ENCODE results near the gene CHCHD1. TPM values are rescaled to one million over a fixed set of nuclear protein-coding genes. Genes with fewer than 3 reads are reported as not detected.
A peak's percentile ranks its signal among the peaks of the same experiment; 100 is the strongest.

The CHCHD1 gene
- polyA plus RNA-seq, 1 donor, result 49.7 TPM

DNA sequence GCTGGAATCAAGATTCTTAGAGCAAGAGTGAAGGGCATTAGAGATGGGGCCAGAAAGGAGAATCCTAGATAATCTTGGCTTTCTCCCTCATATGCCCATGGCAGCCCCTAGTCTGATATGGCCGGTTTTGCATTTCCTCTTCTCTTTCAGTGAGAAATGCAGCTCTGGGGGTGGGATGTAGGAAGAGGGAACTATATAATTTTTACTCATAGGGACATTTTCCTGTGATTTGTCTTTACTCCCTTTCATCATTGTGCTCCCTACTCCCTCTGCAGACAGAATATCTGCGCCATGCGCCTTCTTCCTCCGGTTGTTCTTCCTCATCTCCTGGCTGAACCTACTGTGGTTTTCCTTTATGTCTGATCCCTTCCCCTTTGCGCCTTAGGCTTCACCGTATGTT is 16.8 kb upstream of the CHCHD1 start:
- Histone ChIP-seq H3K4me1 (ENCODE audit: control insufficient read depth, insufficient read depth, low read length) (peaks cover 4% of the 10 kb centered on the region), H3K4me3 (ENCODE audit: low read length) (no peak overlapping the region), H3K27me3 (ENCODE audit: control insufficient read depth, insufficient read depth, low read length) (no peaks in the 10 kb centered on the region), H3K27ac (ENCODE audit: low read length) (no peak overlapping the region), H3K9me3 (ENCODE audit: control insufficient read depth, low read depth, low read length) (no peaks in the 10 kb centered on the region), H3K36me3 (ENCODE audit: control insufficient read depth, insufficient read depth, low read length) (peaks cover 96% of the 10 kb centered on the region)
- 100% methylated on average over 2 of the region's 6 CpGs for WGBS (ENCODE audit: insufficient coverage, low lambda C conversion rate)
- no peak for DNase-seq

DNA sequence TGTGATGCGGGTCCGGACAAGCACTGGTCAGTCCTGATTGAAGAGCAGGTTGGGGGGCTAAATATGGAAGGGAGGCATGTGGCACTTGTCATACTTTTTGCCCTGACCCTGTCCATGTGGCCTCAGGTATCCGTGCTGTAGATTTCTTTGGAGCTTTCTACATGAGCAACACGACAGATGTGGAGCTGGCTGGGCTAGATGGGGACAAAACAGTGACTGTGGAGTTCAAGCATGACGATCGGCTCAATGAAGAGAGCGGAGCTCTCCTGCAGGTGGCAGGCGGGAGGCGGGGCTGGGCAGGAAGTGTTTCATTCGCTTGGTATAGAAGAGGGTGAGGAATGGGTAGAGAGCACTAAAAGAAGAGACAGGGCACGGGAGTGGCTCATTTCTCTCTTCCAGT is 13.0 kb upstream of the CHCHD1 start:
- Histone ChIP-seq H3K27ac (ENCODE audit: low read length) (no peak overlapping the region), H3K4me3 (ENCODE audit: low read length) (no peak overlapping the region), H3K4me1 (ENCODE audit: control insufficient read depth, insufficient read depth, low read length) (peaks cover 8% of the 10 kb centered on the region), H3K36me3 (ENCODE audit: control insufficient read depth, insufficient read depth, low read length) (peaks cover 74% of the 10 kb centered on the region), H3K27me3 (ENCODE audit: control insufficient read depth, insufficient read depth, low read length) (no peaks in the 10 kb centered on the region), H3K9me3 (ENCODE audit: control insufficient read depth, low read depth, low read length) (no peaks in the 10 kb centered on the region)
- WGBS (ENCODE audit: insufficient coverage, low lambda C conversion rate), result no CpG with 5 or more reads among the region's 11 CpGs
- DNase-seq, result no peak

DNA sequence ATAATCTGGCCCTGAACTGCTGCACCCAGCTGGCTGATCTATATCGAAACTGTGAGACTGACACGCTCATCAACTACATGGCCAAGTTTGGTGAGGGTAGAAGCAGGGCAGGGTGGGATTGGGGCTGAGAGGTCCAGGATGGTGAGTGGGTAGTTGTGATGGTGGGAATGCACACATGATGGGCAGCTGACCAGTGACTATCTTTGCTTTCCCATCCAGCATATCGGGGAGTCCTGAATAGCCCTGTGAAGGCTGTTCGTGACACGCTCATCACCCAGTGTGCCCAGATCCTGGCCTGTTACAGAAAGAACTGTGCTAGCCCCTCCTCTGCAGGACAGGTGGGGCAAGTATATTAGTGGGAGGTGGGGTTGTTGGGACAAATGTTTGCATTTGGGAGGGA is 12.5 kb upstream of the CHCHD1 start:
- WGBS (ENCODE audit: insufficient coverage, low lambda C conversion rate), result no CpG with 5 or more reads among the region's 5 CpGs
- Histone ChIP-seq H3K4me1 (ENCODE audit: control insufficient read depth, insufficient read depth, low read length) (peaks cover 12% of the 10 kb centered on the region), H3K36me3 (ENCODE audit: control insufficient read depth, insufficient read depth, low read length) (peaks cover 71% of the 10 kb centered on the region), H3K27me3 (ENCODE audit: control insufficient read depth, insufficient read depth, low read length) (no peaks in the 10 kb centered on the region), H3K27ac (ENCODE audit: low read length) (no peak overlapping the region), H3K9me3 (ENCODE audit: control insufficient read depth, low read depth, low read length) (no peaks in the 10 kb centered on the region), H3K4me3 (ENCODE audit: low read length) (no peak overlapping the region)
- DNase-seq, result no peak

DNA sequence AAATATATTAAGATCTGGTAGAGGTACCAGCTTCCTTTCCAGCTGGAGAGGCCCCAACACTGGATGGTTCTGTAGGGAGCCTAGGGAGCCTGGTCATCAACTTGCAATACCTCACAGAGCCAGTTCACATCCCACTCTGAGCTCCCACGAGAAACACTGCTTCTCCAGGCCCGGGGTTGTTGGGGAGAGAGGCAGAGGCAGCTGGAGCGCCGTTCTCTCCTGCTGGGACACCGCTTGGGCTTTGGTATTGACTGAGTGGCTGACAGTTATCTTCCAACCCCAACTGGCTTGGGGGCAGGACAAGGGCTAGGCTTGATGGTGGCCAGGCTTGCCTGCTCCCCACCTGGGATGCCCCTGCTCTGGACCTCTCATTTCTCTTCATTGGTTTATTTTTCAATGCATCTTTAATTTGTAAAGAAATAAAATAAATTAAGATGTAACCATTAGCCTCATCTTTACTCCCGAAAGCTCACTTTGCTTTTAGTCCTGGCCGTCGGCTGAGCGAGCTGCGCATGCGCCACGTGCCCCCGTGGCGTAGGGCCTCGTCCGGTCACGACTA is 10.0 kb upstream of the CHCHD1 start:
- Histone ChIP-seq H3K4me3 (ENCODE audit: low read length) (peak overlapping the region; percentile 88), H3K27ac (ENCODE audit: low read length) (peak overlapping the region; percentile 95), H3K9me3 (ENCODE audit: control insufficient read depth, low read depth, low read length) (no peaks in the 10 kb centered on the region), H3K27me3 (ENCODE audit: control insufficient read depth, insufficient read depth, low read length) (no peaks in the 10 kb centered on the region), H3K4me1 (ENCODE audit: control insufficient read depth, insufficient read depth, low read length) (peaks cover 20% of the 10 kb centered on the region), H3K36me3 (ENCODE audit: control insufficient read depth, insufficient read depth, low read length) (peaks cover 64% of the 10 kb centered on the region)
- peak in 1 of 2 donors; percentile 77 for DNase-seq
- no CpG with 5 or more reads among the region's 17 CpGs for WGBS (ENCODE audit: insufficient coverage, low lambda C conversion rate)

DNA sequence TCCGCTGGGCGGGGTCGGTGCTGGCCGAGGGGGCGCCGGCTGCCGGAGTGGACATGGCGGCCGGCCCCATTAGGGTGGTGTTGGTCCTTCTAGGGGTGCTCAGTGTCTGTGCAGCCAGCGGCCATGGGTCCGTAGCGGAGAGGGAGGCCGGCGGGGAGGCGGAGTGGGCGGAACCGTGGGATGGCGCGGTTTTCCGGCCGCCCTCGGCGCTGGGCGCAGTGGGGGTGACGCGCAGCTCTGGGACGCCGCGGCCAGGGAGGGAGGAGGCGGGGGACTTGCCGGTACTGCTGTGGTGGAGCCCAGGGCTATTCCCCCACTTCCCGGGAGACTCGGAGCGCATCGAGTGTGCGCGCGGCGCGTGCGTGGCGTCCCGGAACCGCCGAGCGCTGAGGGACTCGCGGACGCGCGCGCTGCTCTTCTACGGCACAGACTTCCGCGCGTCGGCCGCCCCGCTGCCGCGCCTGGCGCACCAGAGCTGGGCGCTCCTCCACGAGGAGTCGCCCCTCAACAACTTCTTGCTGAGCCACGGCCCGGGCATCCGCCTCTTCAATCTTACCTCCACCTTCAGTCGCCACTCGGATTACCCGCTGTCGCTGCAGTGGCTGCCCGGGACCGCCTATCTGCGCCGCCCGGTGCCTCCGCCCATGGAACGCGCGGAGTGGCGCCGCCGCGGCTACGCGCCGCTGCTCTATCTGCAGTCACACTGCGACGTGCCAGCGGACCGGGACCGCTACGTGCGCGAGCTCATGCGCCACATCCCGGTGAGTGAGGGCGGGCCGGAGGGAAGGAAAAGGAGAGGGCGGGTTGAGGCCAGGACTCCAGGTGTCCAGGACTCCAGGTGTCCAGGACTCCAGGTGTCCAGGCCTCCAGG is 9.3 kb upstream of the CHCHD1 start:
- peaks cover 20% of the 10 kb centered on the region for H3K4me1 ChIP-seq (ENCODE audit: control insufficient read depth, insufficient read depth, low read length)
- H3K27ac ChIP-seq (ENCODE audit: low read length), result peak overlapping the region; percentile 95
- no CpG with 5 or more reads among the region's 101 CpGs for WGBS (ENCODE audit: insufficient coverage, low lambda C conversion rate)
- H3K4me3 ChIP-seq (ENCODE audit: low read length), result peak overlapping the region; percentile 88
- no peaks in the 10 kb centered on the region for H3K9me3 ChIP-seq (ENCODE audit: control insufficient read depth, low read depth, low read length)
- peak; percentile 88 to 90 for DNase-seq
- no peaks in the 10 kb centered on the region for H3K27me3 ChIP-seq (ENCODE audit: control insufficient read depth, insufficient read depth, low read length)
- peaks cover 59% of the 10 kb centered on the region for H3K36me3 ChIP-seq (ENCODE audit: control insufficient read depth, insufficient read depth, low read length)

DNA sequence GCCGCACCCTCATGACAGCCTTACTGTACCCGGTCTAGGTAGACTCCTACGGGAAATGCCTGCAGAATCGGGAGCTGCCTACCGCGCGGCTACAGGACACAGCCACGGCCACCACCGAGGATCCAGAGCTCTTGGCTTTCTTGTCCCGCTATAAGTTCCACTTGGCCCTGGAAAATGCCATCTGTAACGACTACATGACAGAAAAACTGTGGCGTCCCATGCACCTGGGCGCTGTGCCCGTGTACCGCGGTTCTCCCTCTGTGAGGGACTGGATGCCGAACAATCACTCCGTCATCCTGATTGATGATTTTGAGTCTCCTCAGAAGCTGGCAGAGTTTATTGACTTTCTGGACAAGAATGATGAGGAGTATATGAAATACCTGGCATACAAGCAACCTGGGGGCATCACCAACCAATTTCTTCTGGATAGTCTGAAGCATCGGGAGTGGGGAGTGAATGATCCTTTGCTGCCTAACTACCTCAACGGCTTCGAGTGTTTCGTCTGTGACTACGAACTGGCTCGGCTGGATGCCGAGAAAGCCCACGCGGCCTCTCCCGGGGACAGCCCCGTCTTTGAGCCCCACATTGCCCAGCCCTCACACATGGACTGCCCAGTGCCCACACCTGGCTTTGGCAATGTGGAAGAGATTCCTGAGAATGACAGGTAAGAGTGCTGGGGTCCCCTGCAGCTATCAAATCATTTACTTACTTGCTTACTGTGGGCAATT is 8.5 kb upstream of the CHCHD1 start:
- Histone ChIP-seq H3K4me1 (ENCODE audit: control insufficient read depth, insufficient read depth, low read length) (peaks cover 20% of the 10 kb centered on the region), H3K27ac (ENCODE audit: low read length) (peak overlapping the region; percentile 95), H3K9me3 (ENCODE audit: control insufficient read depth, low read depth, low read length) (no peaks in the 10 kb centered on the region), H3K27me3 (ENCODE audit: control insufficient read depth, insufficient read depth, low read length) (no peaks in the 10 kb centered on the region), H3K4me3 (ENCODE audit: low read length) (peak overlapping the region; percentile 88), H3K36me3 (ENCODE audit: control insufficient read depth, insufficient read depth, low read length) (peaks cover 51% of the 10 kb centered on the region)
- no CpG with 5 or more reads among the region's 29 CpGs for WGBS (ENCODE audit: insufficient coverage, low lambda C conversion rate)
- DNase-seq, result no peak

DNA sequence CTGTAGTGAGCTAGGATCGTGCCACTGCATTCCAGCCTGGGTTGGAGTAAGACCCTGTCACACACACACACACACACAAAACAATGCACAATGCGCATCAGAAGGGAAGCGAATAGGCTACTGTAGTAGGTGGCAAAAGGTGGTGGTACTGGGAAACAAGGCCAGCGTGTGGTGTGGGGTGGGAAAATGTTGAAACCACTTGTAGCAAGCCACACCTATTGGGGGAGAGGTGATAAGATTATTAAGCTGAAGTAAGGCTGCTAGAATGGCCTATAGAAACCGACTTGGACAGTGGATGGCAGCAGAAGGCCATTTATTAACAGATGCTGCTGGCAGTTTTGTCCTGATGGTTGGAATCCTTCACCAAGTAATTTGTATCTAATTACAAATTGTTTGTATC is 7.2 kb upstream of the CHCHD1 start:
- H3K4me3 ChIP-seq (ENCODE audit: low read length), result no peak overlapping the region
- H3K36me3 ChIP-seq (ENCODE audit: control insufficient read depth, insufficient read depth, low read length), result peaks cover 46% of the 10 kb centered on the region
- DNase-seq, result peak; percentile 19 to 34
- no peaks in the 10 kb centered on the region for H3K27me3 ChIP-seq (ENCODE audit: control insufficient read depth, insufficient read depth, low read length)
- no peak overlapping the region for H3K27ac ChIP-seq (ENCODE audit: low read length)
- H3K9me3 ChIP-seq (ENCODE audit: control insufficient read depth, low read depth, low read length), result no peaks in the 10 kb centered on the region
- H3K4me1 ChIP-seq (ENCODE audit: control insufficient read depth, insufficient read depth, low read length), result peaks cover 20% of the 10 kb centered on the region
- 0% methylated on average over 1 of the region's 5 CpGs for WGBS (ENCODE audit: insufficient coverage, low lambda C conversion rate)

DNA sequence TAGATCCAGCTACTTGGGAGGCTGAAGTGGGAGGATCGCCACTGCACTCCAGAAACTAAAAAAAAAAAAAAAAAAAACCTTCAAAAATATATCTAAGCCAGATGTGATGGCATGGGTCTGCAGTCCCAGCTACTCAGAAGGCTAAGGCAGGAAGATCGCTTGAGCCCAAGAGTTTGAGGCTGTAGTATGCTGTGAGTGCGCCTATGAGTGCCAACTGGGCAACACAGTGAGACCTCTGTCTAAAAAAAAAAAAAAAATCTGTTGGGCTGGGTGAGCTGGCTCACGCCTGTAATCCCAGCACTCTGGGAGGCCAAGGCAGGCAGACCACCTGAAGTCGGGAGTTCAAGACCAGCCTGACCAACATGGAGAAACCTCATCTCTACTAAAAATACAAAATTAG is 2.8 kb upstream of the CHCHD1 start:
- H3K27me3 ChIP-seq (ENCODE audit: control insufficient read depth, insufficient read depth, low read length), result no peaks in the 10 kb centered on the region
- peaks cover 17% of the 10 kb centered on the region for H3K4me1 ChIP-seq (ENCODE audit: control insufficient read depth, insufficient read depth, low read length)
- peaks cover 28% of the 10 kb centered on the region for H3K36me3 ChIP-seq (ENCODE audit: control insufficient read depth, insufficient read depth, low read length)
- no peaks in the 10 kb centered on the region for H3K9me3 ChIP-seq (ENCODE audit: control insufficient read depth, low read depth, low read length)
- DNase-seq, result no peak
- H3K4me3 ChIP-seq (ENCODE audit: low read length), result no peak overlapping the region
- H3K27ac ChIP-seq (ENCODE audit: low read length), result no peak overlapping the region
- no CpG with 5 or more reads among the region's 5 CpGs for WGBS (ENCODE audit: insufficient coverage, low lambda C conversion rate)

DNA sequence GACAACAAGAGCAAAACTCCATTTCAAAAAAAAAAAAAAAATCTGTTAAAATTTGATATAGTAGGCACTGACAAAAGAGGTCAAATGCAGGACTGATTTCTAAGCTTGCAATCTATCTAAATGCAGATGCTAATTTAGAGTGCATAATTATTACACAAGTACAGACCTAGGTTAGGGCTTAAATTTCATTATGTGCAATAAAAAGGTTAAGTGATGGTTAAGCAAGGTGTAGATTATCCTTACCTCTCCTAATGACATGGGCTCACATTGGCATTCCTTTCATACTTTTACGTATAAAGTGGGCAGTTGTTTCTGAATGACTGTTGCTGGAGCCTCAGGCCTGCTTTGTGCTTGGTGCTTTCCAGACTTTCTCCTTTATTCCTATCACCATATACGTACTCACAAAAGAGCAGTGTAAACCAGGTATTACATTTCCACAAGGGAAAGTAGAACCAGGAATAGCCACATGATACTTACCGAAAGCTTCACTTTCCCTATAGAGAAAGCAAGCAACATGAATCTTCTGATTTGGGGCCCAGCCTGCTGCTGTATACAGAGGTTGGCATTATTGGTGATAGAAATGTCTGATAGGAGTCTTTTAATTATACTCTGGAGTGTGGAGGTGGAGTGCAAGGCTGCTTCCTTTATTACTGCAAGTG is 2.2 kb upstream of the CHCHD1 start:
- H3K4me1 ChIP-seq (ENCODE audit: control insufficient read depth, insufficient read depth, low read length), result peaks cover 12% of the 10 kb centered on the region
- H3K4me3 ChIP-seq (ENCODE audit: low read length), result no peak overlapping the region
- no peaks in the 10 kb centered on the region for H3K27me3 ChIP-seq (ENCODE audit: control insufficient read depth, insufficient read depth, low read length)
- WGBS (ENCODE audit: insufficient coverage, low lambda C conversion rate), result no CpG with 5 or more reads among the region's 3 CpGs
- H3K9me3 ChIP-seq (ENCODE audit: control insufficient read depth, low read depth, low read length), result no peaks in the 10 kb centered on the region
- no peak for DNase-seq
- H3K27ac ChIP-seq (ENCODE audit: low read length), result no peak overlapping the region
- peaks cover 26% of the 10 kb centered on the region for H3K36me3 ChIP-seq (ENCODE audit: control insufficient read depth, insufficient read depth, low read length)

DNA sequence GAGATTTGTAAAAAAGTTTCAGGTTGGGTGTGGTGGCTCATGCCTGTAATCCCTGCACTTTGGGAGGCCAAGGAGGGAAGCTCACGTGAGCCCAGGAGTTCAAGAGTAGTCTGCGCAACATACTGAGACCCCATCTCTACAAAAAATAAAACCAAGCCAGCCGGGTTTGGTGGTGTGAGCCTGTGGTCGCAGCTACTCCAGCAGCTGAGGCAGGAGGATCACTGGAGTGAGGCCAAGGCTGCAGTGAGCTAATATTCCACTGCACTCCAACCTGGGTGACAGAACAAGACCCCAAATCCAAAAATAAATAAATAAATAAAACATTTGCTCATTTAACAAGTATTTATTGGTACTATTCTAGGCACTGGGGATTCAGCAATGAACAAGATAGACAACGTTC is 1.5 kb upstream of the CHCHD1 start:
- Histone ChIP-seq H3K4me1 (ENCODE audit: control insufficient read depth, insufficient read depth, low read length) (peaks cover 8% of the 10 kb centered on the region), H3K27me3 (ENCODE audit: control insufficient read depth, insufficient read depth, low read length) (no peaks in the 10 kb centered on the region), H3K9me3 (ENCODE audit: control insufficient read depth, low read depth, low read length) (no peaks in the 10 kb centered on the region), H3K27ac (ENCODE audit: low read length) (no peak overlapping the region), H3K36me3 (ENCODE audit: control insufficient read depth, insufficient read depth, low read length) (peaks cover 22% of the 10 kb centered on the region), H3K4me3 (ENCODE audit: low read length) (no peak overlapping the region)
- DNase-seq, result no peak
- no CpG with 5 or more reads among the region's 5 CpGs for WGBS (ENCODE audit: insufficient coverage, low lambda C conversion rate)
